Measurements from ENCODE around the gene PLAU. TPM values are rescaled to one million over a fixed set of nuclear protein-coding genes. Genes with fewer than 3 reads are reported as not detected.

Gene PLAU
- total RNA-seq = 64.7 TPM
- long read RNA-seq, transcript PLAU-201 (11 exons, 2,321 nt) = major isoform, 160 of 263 reads
- long read RNA-seq, partial matches to known transcripts = 46 of 263 reads
- long read RNA-seq, other reads (novel, unspliced or antisense) = 56 of 263 reads

- DNase-seq (ENCODE audit: low spot score) = no peak
Measured at GRCh38 chr10:73910764-73911552, at the start of gene PLAU. TSS of gene PLAU (plus strand) at chr10:73911132. CDS start at chr10:73911556, 424 bp downstream.

- no peak for DNase-seq (ENCODE audit: low spot score)
Measured at GRCh38 chr10:73862011-73862410, 48.9 kb upstream of the PLAU start.

- no peak for DNase-seq (ENCODE audit: low spot score)
Measured at GRCh38 chr10:73863039-73863817, 47.7 kb upstream of the PLAU start.

- DNase-seq (ENCODE audit: low spot score) = no peak
Measured at GRCh38 chr10:73864229-73864628, 46.7 kb upstream of the PLAU start.

- no peak for DNase-seq (ENCODE audit: low spot score)
Measured at GRCh38 chr10:73865107-73865458, 45.8 kb upstream of the PLAU start.

GRCh38 chr10:73865459-73866442 lies 45.2 kb upstream of the PLAU start:
- no peak for DNase-seq (ENCODE audit: low spot score)

- DNase-seq (ENCODE audit: low spot score) = no peak
Measured at GRCh38 chr10:73866621-73867020, 44.3 kb upstream of the PLAU start.

GRCh38 chr10:73867126-73867807 lies 43.7 kb upstream of the PLAU start:
- no peak for DNase-seq (ENCODE audit: low spot score)

GRCh38 chr10:73867871-73868631 lies 42.9 kb upstream of the PLAU start:
- no peak for DNase-seq (ENCODE audit: low spot score)

- no peak for DNase-seq (ENCODE audit: low spot score)
Measured at GRCh38 chr10:73868655-73869195, 42.2 kb upstream of the PLAU start.

- no peak for DNase-seq (ENCODE audit: low spot score)
Measured at GRCh38 chr10:73871295-73872189, 39.4 kb upstream of the PLAU start.

- DNase-seq (ENCODE audit: low spot score) = no peak
Measured at GRCh38 chr10:73872190-73872710, 38.7 kb upstream of the PLAU start.

- no peak for DNase-seq (ENCODE audit: low spot score)
Measured at GRCh38 chr10:73873142-73873837, 37.6 kb upstream of the PLAU start.

GRCh38 chr10:73873838-73874215 lies 37.1 kb upstream of the PLAU start:
- DNase-seq (ENCODE audit: low spot score) = no peak

GRCh38 chr10:73874267-73875138 lies 36.4 kb upstream of the PLAU start, which contains the start of gene CAMK2G:
TSS of gene CAMK2G (minus strand) at chr10:73874555. CDS start at chr10:73874461, 94 bp downstream.
- DNase-seq (ENCODE audit: low spot score) = peak; percentile 94

GRCh38 chr10:73875139-73875475 lies 35.8 kb upstream of the PLAU start:
- DNase-seq (ENCODE audit: low spot score) = no peak

- DNase-seq (ENCODE audit: low spot score) = no peak
Measured at GRCh38 chr10:73876157-73876556, 34.8 kb upstream of the PLAU start.
